GM15510 (cell line): ENCODE results near the gene STEAP3.

Source experiments
- POLR2A ChIP-seq: IDR thresholded peaks from 3 replicates; pipeline ENCODE4 v1.6.1; 2011; ENCODE audit warnings: borderline replicate concordance; ENCODE audit not compliant: insufficient read length; ENCODE audit errors: extremely low read depth

STEAP3 gene

GRCh38 chr2:119192893-119193292 lies 30.7 kb upstream of the STEAP3 start:
- TF ChIP-seq POLR2A, result no peak

GRCh38 chr2:119195001-119195400 lies 28.6 kb upstream of the STEAP3 start:
- TF ChIP-seq POLR2A, result no peak

GRCh38 chr2:119195887-119196286 lies 27.7 kb upstream of the STEAP3 start:
- no peak for TF ChIP-seq POLR2A

- TF ChIP-seq POLR2A, result no peak
These were observed 27.1 kb upstream of the STEAP3 start for GRCh38 chr2:119196301-119197125.

GRCh38 chr2:119197126-119197405 lies 26.6 kb upstream of the STEAP3 start:
- no peak for TF ChIP-seq POLR2A

GRCh38 chr2:119197529-119198239 lies 25.9 kb upstream of the STEAP3 start:
- no peak for TF ChIP-seq POLR2A

GRCh38 chr2:119198240-119198840 lies 25.3 kb upstream of the STEAP3 start:
- TF ChIP-seq POLR2A, result no peak

- no peak for TF ChIP-seq POLR2A
These were observed 21.8 kb upstream of the STEAP3 start for GRCh38 chr2:119201815-119202214.

- TF ChIP-seq POLR2A, result no peak
These were observed 20.9 kb upstream of the STEAP3 start for GRCh38 chr2:119202610-119203310.

GRCh38 chr2:119204525-119204924 lies 19.1 kb upstream of the STEAP3 start:
- no peak for TF ChIP-seq POLR2A

- no peak for TF ChIP-seq POLR2A
These were observed 18.5 kb upstream of the STEAP3 start for GRCh38 chr2:119205001-119205706.

- no peak for TF ChIP-seq POLR2A
These were observed 17.4 kb upstream of the STEAP3 start for GRCh38 chr2:119206201-119206600.

- no peak for TF ChIP-seq POLR2A
These were observed 16.2 kb upstream of the STEAP3 start for GRCh38 chr2:119207447-119207846.

GRCh38 chr2:119208791-119209203 lies 14.8 kb upstream of the STEAP3 start:
- TF ChIP-seq POLR2A, result no peak

- no peak for TF ChIP-seq POLR2A
These were observed 11.4 kb upstream of the STEAP3 start for GRCh38 chr2:119212139-119212800.

GRCh38 chr2:119214453-119215037 lies 9.1 kb upstream of the STEAP3 start:
- no peak for TF ChIP-seq POLR2A
